Tibial artery (tissue), 4 donors: ENCODE measurements around the gene IFT43.

Experiments used
- DNase-seq, 2 donors: peaks; one replicate each; pipeline ENCODE4 v3.0.0-alpha.2; 2019
- H3K27ac ChIP-seq, 2 donors: fragments of 200-600 bp; sonication (generic) in 1 of 2; 1 replicate in 1 of 2; 2 replicates in 1 of 2; pipeline ENCODE4 v1.5.1; 2018 to 2019; ENCODE audit warnings: mild to moderate bottlenecking in 1 of 2
- H3K27me3 ChIP-seq, 2 donors: fragments of 200-600 bp; sonication (generic) in 1 of 2; one replicate each; pipeline versions ENCODE4 v1.5.1 to v1.6.0; 2016 to 2019
- H3K36me3 ChIP-seq, 3 donors: fragments of 200-600 bp; sonication (generic) in 2 of 3; one replicate each; pipeline ENCODE4 v1.5.1; 2016 to 2019; ENCODE audit warnings: mild to moderate bottlenecking in 2 of 3
- H3K4me1 ChIP-seq, 4 donors: fragments of 200-600 bp; sonication (generic) in 2 of 4; 1 replicate in 3 of 4; 2 replicates in 1 of 4; pipeline ENCODE4 v1.5.1; 2016 to 2019
- H3K4me3 ChIP-seq, 2 donors: fragments of 200-600 bp; sonication (generic) in 1 of 2; 1 replicate in 1 of 2; 2 replicates in 1 of 2; pipeline ENCODE4 v1.5.1; 2018 to 2019; ENCODE audit warnings: mild to moderate bottlenecking in 2 of 2
- H3K9me3 ChIP-seq, 3 donors: fragments of 200-600 bp; sonication (generic) in 1 of 3; one replicate each; pipeline ENCODE4 v1.5.1; 2016 to 2019
- CTCF ChIP-seq, 2 experiments: fragments of 200-600 bp in 1 of 2; fragments of 450-650 bp in 1 of 2; IDR thresholded peaks; one replicate each; pipeline ENCODE4 v1.5.1; 2017 to 2019; ENCODE audit warnings: antibody characterized with exemption in 2 of 2, mild to moderate bottlenecking in 1 of 2, moderate library complexity in 1 of 2
- intact Hi-C: fragments of 100-400 bp; cut with DNase I; formaldehyde crosslinking; loops from one replicate; pipeline ENCODE4 v1.15.0; 2023; ENCODE audit warnings: low total_unique reads

The IFT43 gene

GRCh38 chr14:76106188-76106587 lies 120.6 kb downstream of the IFT43 start:
- no peak for DNase-seq
- TF ChIP-seq CTCF (IDR thresholded peaks at IDR 0.05): no peak
- Histone ChIP-seq H3K27ac (no peak overlapping the region), H3K4me1 (peaks cover 0 to 7% (median 5%) of the 10 kb centered on the region in 4 donors), H3K36me3 (no peaks in the 10 kb centered on the region), H3K27me3 (peaks cover 0 to 5% of the 10 kb centered on the region in 2 donors), H3K9me3 (no peaks in the 10 kb centered on the region), H3K4me3 (no peak overlapping the region)
- intact Hi-C loops: no loop called here

- Histone ChIP-seq H3K27me3 (peaks cover 0 to 14% of the 10 kb centered on the region in 2 donors), H3K4me1 (no peaks in the 10 kb centered on the region), H3K9me3 (no peaks in the 10 kb centered on the region), H3K27ac (no peak overlapping the region), H3K4me3 (no peak overlapping the region), H3K36me3 (no peaks in the 10 kb centered on the region)
- intact Hi-C loops: no loop called here
- TF ChIP-seq CTCF (IDR thresholded peaks at IDR 0.05): no peak
- DNase-seq: peak in 1 of 2 donors; percentile 32
Observed at GRCh38 chr14:76109087-76109880, 123.7 kb downstream of the IFT43 start.

DNA sequence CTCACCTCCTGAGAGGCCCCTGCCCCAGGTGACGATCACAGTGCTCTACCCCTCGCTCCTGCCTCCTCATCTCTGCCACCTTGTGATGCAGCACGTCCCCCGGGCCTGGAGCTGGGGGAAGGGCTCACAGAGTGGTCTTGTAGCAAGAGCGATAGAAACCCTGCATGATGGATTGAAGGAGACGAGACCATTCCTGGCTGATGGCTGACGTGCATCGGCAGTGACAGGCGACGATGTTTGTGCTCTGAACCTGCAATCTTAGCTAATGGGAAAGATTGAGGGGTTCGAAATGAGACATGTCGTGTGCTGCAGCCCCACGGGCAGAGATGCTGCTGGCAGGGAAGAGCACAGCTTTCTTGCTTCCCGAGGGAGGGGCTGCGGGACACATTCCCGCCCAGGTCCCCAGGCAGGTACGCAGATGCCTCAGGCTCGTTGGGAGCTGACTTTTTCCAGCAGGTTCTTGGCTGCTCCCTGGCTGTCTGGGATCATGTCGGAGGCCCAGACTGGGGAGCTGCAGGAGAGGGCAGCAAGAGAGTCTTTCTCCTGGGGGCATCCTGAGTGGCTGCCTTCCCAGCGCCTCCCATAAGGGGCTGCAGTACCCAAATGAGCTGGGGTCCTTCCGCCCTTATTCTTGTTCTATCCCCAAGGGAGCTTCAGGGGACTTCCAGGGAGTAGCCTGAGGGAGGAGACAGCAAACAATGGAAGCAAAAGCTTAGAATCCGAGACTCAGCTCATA lies 127.5 kb downstream of the IFT43 start:
- no peak for TF ChIP-seq CTCF (IDR thresholded peaks at IDR 0.05)
- no peak for DNase-seq

DNA sequence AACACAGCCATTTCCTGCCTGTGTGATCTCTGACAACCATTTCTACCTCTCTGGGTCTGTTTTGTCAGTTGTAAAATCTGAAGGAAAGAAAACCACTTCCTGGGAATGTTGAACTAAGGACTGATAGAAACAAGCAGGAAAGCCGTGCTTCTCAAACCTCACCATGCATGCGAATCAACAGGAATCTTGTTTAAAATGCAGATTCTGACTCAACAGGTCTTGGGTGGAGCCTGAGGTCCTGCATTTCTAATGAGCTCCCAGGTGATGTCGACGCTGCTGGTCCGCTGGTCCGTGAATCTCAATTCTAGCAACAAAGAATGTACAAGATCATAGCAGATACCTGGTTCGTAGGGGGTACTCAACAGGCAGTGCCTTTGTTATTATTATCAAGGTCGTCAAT lies 128.1 kb downstream of the IFT43 start:
- TF ChIP-seq CTCF (IDR thresholded peaks at IDR 0.05): no peak
- H3K4me1 ChIP-seq: no peaks in the 10 kb centered on the region
- no peak overlapping the region for H3K27ac ChIP-seq
- H3K9me3 ChIP-seq: no peaks in the 10 kb centered on the region
- no peaks in the 10 kb centered on the region for H3K36me3 ChIP-seq
- peaks cover 0 to 26% of the 10 kb centered on the region in 2 donors for H3K27me3 ChIP-seq
- no peak for DNase-seq
- intact Hi-C loops: no loop called here
- H3K4me3 ChIP-seq: no peak overlapping the region

More for the DNA sequence above, 127.5 kb downstream of the IFT43 start:
- Histone ChIP-seq H3K27me3 (peaks cover 0 to 26% of the 10 kb centered on the region in 2 donors), H3K36me3 (no peaks in the 10 kb centered on the region), H3K9me3 (no peaks in the 10 kb centered on the region), H3K4me1 (no peaks in the 10 kb centered on the region), H3K27ac (no peak overlapping the region), H3K4me3 (no peak overlapping the region)
- intact Hi-C loops: no loop called here

GRCh38 chr14:76115010-76115422 lies 129.5 kb downstream of the IFT43 start:
- Histone ChIP-seq H3K9me3 (no peaks in the 10 kb centered on the region), H3K27me3 (peaks cover 0 to 26% of the 10 kb centered on the region in 2 donors), H3K4me3 (no peak overlapping the region), H3K36me3 (no peaks in the 10 kb centered on the region), H3K4me1 (no peaks in the 10 kb centered on the region), H3K27ac (no peak overlapping the region)
- no peak for DNase-seq
- intact Hi-C loops: no loop called here
- no peak for TF ChIP-seq CTCF (IDR thresholded peaks at IDR 0.05)
